ENCODE measurements around the gene FGFR3. TPM values are rescaled to one million over a fixed set of nuclear protein-coding genes. Genes with fewer than 3 reads are reported as not detected.
"Not testable (repeated sequence)": the region's sequence is repeated elsewhere in the genome, so short reads cannot be mapped to it uniquely, and the experiment has no call there.

The FGFR3 gene
- total RNA-seq, 1 donor from 2014 or later: 30.9 TPM

DNA sequence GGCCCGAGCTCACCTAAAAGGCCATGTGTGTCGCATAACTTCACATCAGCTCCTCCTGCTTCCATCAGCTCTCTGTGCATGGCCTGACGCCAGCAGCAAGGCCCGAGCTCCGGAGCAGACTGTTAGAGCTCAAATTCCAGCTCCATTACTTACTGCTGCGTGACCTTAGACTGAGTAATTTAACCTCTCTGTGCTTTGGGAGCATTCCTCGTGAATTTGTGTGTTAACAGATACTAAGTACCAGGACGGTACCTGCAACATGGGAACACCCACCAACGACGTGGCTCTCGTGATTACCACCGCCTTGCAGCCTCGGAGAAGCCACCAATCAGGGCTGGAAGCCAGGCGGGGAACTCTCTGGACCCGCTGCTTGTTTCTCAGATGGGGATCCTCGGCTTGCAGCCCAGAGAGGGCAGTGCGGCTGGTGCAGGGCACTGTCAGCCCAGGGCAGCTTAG lies 49.9 kb downstream of the FGFR3 start:
- TF ChIP-seq, protein P1, sequence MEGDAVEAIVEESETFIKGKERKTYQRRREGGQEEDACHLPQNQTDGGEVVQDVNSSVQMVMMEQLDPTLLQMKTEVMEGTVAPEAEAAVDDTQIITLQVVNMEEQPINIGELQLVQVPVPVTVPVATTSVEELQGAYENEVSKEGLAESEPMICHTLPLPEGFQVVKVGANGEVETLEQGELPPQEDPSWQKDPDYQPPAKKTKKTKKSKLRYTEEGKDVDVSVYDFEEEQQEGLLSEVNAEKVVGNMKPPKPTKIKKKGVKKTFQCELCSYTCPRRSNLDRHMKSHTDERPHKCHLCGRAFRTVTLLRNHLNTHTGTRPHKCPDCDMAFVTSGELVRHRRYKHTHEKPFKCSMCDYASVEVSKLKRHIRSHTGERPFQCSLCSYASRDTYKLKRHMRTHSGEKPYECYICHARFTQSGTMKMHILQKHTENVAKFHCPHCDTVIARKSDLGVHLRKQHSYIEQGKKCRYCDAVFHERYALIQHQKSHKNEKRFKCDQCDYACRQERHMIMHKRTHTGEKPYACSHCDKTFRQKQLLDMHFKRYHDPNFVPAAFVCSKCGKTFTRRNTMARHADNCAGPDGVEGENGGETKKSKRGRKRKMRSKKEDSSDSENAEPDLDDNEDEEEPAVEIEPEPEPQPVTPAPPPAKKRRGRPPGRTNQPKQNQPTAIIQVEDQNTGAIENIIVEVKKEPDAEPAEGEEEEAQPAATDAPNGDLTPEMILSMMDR (IDR thresholded peaks at IDR 0.05; ENCODE audit: unreplicated experiment): no peak
- no peak for DNase-seq (ENCODE audit: low spot score in 2 of 2, unreplicated experiment in 2 of 2)
- no peak overlapping the region for H3K4me3 Mint-ChIP-seq
- H3K27ac Mint-ChIP-seq: no peak overlapping the region
- H3K4me1 Mint-ChIP-seq: no peaks in the 10 kb centered on the region
- H3K36me3 Mint-ChIP-seq: peaks cover 14% of the 10 kb centered on the region
- H3K9me3 Mint-ChIP-seq: no peaks in the 10 kb centered on the region
- H3K27me3 Mint-ChIP-seq (ENCODE audit: low read depth): no peaks in the 10 kb centered on the region

DNA sequence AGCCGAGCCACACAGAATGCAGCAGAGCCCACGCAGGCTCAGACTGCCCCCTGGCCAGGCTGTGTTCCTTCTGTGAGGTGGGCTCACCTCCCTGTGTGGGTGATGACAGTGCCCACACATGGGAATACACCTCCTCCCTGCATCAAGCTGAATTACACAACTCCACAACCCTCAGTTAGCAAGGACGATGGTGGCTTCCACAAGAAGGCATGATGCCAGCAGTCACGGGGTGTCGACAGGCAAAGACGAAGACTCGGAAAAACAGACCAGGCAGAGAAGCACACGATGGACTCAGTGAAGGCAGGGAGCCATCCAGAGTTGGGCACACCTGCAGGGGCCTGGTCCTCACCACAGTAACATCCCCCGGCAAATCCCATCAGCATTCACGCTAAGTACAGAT lies 50.8 kb downstream of the FGFR3 start:
- Mint-ChIP-seq H3K27me3 (ENCODE audit: low read depth) (no peaks in the 10 kb centered on the region), H3K4me3 (no peak overlapping the region), H3K9me3 (no peaks in the 10 kb centered on the region), H3K36me3 (peaks cover 16% of the 10 kb centered on the region), H3K27ac (no peak overlapping the region), H3K4me1 (no peaks in the 10 kb centered on the region)
- DNase-seq (ENCODE audit: low spot score in 2 of 2, unreplicated experiment in 2 of 2): no peak
- TF ChIP-seq, protein P1 (IDR thresholded peaks at IDR 0.05; ENCODE audit: unreplicated experiment): no peak

GRCh38 chr4:1844618-1845017 lies 51.5 kb downstream of the FGFR3 start:
- H3K4me1 Mint-ChIP-seq; H3K27ac Mint-ChIP-seq; DNase-seq (ENCODE audit: low spot score in 2 of 2, unreplicated experiment in 2 of 2); H3K9me3 Mint-ChIP-seq; H3K4me3 Mint-ChIP-seq; H3K27me3 Mint-ChIP-seq (ENCODE audit: low read depth): not testable (repeated sequence)
- H3K36me3 Mint-ChIP-seq: peaks cover 10% of the 10 kb centered on the region

DNA sequence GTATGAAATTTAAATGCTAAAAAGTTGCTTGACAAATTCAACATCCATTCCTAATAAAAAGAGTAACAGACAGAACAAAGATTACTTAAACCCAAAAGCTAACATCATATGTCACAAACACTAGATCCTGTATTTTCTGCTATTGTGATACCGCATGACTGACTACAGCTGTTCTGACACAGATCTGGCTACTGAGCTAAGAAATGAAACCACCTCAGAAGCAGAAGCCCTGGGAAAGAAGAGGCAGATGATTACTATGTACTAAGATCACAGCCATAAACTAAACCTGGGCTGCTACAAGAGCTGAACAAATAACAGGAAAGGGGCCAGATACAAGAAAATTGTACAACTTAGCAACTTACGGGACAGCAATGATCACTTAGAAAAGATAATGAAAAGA lies 53.5 kb downstream of the FGFR3 start:
- Mint-ChIP-seq H3K4me1 (no peaks in the 10 kb centered on the region), H3K4me3 (no peak overlapping the region), H3K27ac (no peak overlapping the region), H3K27me3 (ENCODE audit: low read depth) (no peaks in the 10 kb centered on the region), H3K36me3 (peaks cover 10% of the 10 kb centered on the region), H3K9me3 (no peaks in the 10 kb centered on the region)
- DNase-seq (ENCODE audit: low spot score in 2 of 2, unreplicated experiment in 2 of 2): no peak
- TF ChIP-seq, protein P1 (IDR thresholded peaks at IDR 0.05; ENCODE audit: unreplicated experiment): no peak

DNA sequence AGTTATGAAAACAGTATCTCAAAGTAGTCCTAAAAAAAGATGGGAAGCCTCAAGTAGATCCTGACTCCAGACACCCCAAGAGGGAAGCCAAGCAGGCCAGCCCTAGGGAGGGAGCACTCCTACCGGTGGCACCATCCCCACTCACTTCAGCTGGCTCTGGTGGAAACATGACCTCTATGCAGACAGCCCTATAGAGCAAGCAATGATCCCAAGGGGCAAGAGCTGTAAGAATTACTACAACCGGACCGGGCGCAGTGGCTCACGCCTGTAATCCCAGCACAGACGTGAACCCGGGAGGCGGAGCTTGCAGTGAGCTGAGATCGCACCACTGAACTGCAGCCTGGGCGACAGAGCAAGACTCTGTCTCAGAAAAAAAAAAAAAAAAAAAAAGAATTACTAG lies 57.2 kb downstream of the FGFR3 start:
- Mint-ChIP-seq H3K4me1 (peaks cover 10% of the 10 kb centered on the region), H3K27ac (no peak overlapping the region), H3K9me3 (no peaks in the 10 kb centered on the region), H3K4me3 (no peak overlapping the region), H3K27me3 (ENCODE audit: low read depth) (no peaks in the 10 kb centered on the region), H3K36me3 (peaks cover 8% of the 10 kb centered on the region)
- TF ChIP-seq, protein P1 (IDR thresholded peaks at IDR 0.05; ENCODE audit: unreplicated experiment): no peak
- no peak for DNase-seq (ENCODE audit: low spot score in 2 of 2, unreplicated experiment in 2 of 2)

DNA sequence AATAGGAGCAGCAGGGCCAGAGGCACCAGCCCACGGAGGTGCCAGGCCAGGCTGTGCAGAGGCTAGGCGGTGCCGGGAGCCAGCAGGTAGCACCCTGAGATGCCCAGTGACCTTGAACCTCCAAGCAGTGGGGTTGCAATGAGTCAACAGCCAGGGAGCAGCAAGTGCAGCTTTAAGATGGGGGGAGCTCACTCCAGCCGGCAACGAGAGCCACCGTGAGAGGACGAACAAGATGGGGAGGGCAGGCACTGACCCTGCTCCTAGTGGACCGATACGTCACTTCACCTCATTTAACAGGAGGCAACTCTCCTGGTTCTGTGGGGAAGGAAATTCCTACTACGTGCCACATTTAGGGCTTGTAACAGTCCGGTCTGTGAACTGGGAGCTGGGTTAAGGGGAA lies 58.1 kb downstream of the FGFR3 start:
- DNase-seq (ENCODE audit: low spot score in 2 of 2, unreplicated experiment in 2 of 2): no peak
- H3K9me3 Mint-ChIP-seq: no peaks in the 10 kb centered on the region
- no peak overlapping the region for H3K4me3 Mint-ChIP-seq
- H3K36me3 Mint-ChIP-seq: peaks cover 8% of the 10 kb centered on the region
- peaks cover 10% of the 10 kb centered on the region for H3K4me1 Mint-ChIP-seq
- TF ChIP-seq, protein P1 (IDR thresholded peaks at IDR 0.05; ENCODE audit: unreplicated experiment): no peak
- no peak overlapping the region for H3K27ac Mint-ChIP-seq
- no peaks in the 10 kb centered on the region for H3K27me3 Mint-ChIP-seq (ENCODE audit: low read depth)
